Activated CD4-positive, alpha-beta T cell treated with anti-CD3 and anti-CD28 coated beads, Interleukin-2, amount 10 ng/mL, durations not matched to agents 24 days and 14 days (primary cell): ENCODE data around the gene PACRG. TPM values are rescaled to one million over a fixed set of nuclear protein-coding genes. Genes with fewer than 3 reads are reported as not detected.

ENCODE experiments used
- DNase-seq: peaks from one replicate; pipeline ENCODE4 v3.0.0; 2022
- H3K27ac Mint-ChIP-seq: one replicate; pipeline ENCODE4 v1.8.0; 2022; ENCODE audit warnings: mild to moderate bottlenecking, mixed read lengths
- H3K27me3 Mint-ChIP-seq: one replicate; pipeline ENCODE4 v1.8.0; 2022; ENCODE audit warnings: mixed read lengths
- H3K36me3 Mint-ChIP-seq: one replicate; pipeline ENCODE4 v1.8.0; 2022; ENCODE audit warnings: low read depth, mild to moderate bottlenecking, mixed read lengths
- H3K4me1 Mint-ChIP-seq: one replicate; pipeline ENCODE4 v1.8.0; 2021; ENCODE audit warnings: mixed read lengths
- H3K4me3 Mint-ChIP-seq: one replicate; pipeline ENCODE4 v1.8.0; 2022; ENCODE audit warnings: mild to moderate bottlenecking, moderate library complexity, mixed read lengths
- H3K9me3 Mint-ChIP-seq: one replicate; pipeline ENCODE4 v1.8.0; 2021; ENCODE audit warnings: mixed read lengths
- intact Hi-C: fragments of 100-400 bp; cut with micrococcal nuclease; formaldehyde crosslinking; loops from one replicate; pipeline ENCODE4 v1.15.1; 2023
- total RNA-seq: library from RNA; stranded (reverse); gene quantifications from 2 replicates; pipeline ENCODE4 v1.2.3, GENCODE V29; 2022

The PACRG gene
- total RNA-seq, 1 donor from 2014 or later: not detected

- Mint-ChIP-seq H3K36me3 (no peaks in the 10 kb centered on the region), H3K27ac (no peak overlapping the region), H3K4me3 (no peak overlapping the region), H3K9me3 (no peaks in the 10 kb centered on the region), H3K27me3 (no peaks in the 10 kb centered on the region), H3K4me1 (no peaks in the 10 kb centered on the region)
- intact Hi-C loops: no loop called here
- no peak for DNase-seq
Observed at GRCh38 chr6:163282672-163283071, 554.9 kb downstream of the PACRG start.

- intact Hi-C loops: no loop called here
- no peak overlapping the region for H3K4me3 Mint-ChIP-seq
- H3K9me3 Mint-ChIP-seq: no peaks in the 10 kb centered on the region
- no peak for DNase-seq
- no peaks in the 10 kb centered on the region for H3K4me1 Mint-ChIP-seq
- no peaks in the 10 kb centered on the region for H3K36me3 Mint-ChIP-seq
- H3K27me3 Mint-ChIP-seq: no peaks in the 10 kb centered on the region
- H3K27ac Mint-ChIP-seq: no peak overlapping the region
Observed at GRCh38 chr6:163284151-163284550, 556.4 kb downstream of the PACRG start.

- Mint-ChIP-seq H3K9me3 (no peaks in the 10 kb centered on the region), H3K4me1 (no peaks in the 10 kb centered on the region), H3K4me3 (no peak overlapping the region), H3K27ac (no peak overlapping the region), H3K27me3 (no peaks in the 10 kb centered on the region), H3K36me3 (no peaks in the 10 kb centered on the region)
- intact Hi-C loops: no loop called here
- DNase-seq: peak; percentile 44
Observed at GRCh38 chr6:163285691-163286090, 557.9 kb downstream of the PACRG start.

DNA sequence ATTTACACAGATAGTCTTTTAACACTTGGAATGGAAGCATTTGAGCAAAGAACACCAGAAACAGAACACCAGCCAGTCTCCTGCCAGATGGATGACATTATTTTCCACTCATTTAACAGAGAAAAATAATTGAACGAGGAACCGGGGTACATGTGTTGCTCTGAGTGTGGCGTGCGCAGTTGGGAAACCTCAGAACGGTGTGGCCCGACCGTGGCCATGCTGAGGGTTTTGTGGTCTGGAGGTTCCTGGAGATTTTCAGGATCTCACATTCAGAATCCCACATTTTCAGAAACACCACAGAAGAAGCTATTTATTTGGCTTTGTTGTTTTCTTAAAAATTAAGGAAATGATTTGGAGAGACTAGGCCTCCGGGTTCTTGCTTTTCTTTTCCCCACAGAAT, 559.9 kb downstream of the PACRG start:
- Mint-ChIP-seq H3K36me3 (no peaks in the 10 kb centered on the region), H3K27me3 (no peaks in the 10 kb centered on the region), H3K4me3 (no peak overlapping the region), H3K9me3 (no peaks in the 10 kb centered on the region), H3K4me1 (no peaks in the 10 kb centered on the region), H3K27ac (no peak overlapping the region)
- intact Hi-C loops: no loop called here
- no peak for DNase-seq

DNA sequence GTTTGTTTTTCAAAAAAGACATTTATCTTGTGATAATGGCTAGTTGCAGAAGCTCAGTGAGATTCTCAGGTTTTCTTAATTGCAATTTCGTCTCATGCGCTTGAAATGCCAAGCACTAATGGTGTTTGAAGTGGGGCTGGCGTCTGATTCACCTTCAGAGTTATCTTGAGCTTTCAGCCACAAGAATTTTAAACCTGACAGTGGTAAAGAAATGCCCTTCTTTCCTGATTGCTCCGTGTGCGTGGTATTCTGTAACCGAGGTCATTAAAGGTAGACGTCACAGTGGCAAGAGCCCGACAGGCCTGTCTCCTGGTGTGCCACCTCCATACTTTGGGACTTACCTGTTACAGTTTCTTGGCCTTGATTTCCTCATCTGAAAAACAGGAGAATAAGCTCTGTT, 560.3 kb downstream of the PACRG start:
- H3K36me3 Mint-ChIP-seq: no peaks in the 10 kb centered on the region
- no peak overlapping the region for H3K27ac Mint-ChIP-seq
- no peaks in the 10 kb centered on the region for H3K27me3 Mint-ChIP-seq
- intact Hi-C loops: no loop called here
- H3K9me3 Mint-ChIP-seq: no peaks in the 10 kb centered on the region
- no peaks in the 10 kb centered on the region for H3K4me1 Mint-ChIP-seq
- no peak overlapping the region for H3K4me3 Mint-ChIP-seq
- no peak for DNase-seq

DNA sequence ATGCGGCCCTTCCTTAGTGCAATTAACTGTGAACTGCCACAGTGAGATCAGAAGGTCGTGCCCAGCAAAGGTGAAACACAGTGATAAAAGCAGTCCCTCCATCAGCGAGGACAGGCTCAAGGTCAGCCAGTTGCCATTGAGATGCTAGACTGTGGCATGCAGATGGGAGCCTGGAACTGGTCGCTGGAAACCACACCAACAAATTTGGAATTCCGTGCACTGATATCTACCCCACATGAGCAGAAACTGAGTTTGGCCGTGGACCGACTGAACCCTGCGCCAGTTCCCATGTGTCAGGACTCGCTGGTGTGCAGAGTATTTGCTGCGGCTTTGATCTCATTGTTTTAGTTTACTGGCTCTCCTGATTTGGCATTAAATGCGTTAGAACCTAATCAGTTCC, 561.1 kb downstream of the PACRG start:
- no peaks in the 10 kb centered on the region for H3K27me3 Mint-ChIP-seq
- H3K4me1 Mint-ChIP-seq: no peaks in the 10 kb centered on the region
- intact Hi-C loops: no loop called here
- H3K4me3 Mint-ChIP-seq: no peak overlapping the region
- H3K27ac Mint-ChIP-seq: no peak overlapping the region
- no peaks in the 10 kb centered on the region for H3K9me3 Mint-ChIP-seq
- no peaks in the 10 kb centered on the region for H3K36me3 Mint-ChIP-seq
- no peak for DNase-seq

DNA sequence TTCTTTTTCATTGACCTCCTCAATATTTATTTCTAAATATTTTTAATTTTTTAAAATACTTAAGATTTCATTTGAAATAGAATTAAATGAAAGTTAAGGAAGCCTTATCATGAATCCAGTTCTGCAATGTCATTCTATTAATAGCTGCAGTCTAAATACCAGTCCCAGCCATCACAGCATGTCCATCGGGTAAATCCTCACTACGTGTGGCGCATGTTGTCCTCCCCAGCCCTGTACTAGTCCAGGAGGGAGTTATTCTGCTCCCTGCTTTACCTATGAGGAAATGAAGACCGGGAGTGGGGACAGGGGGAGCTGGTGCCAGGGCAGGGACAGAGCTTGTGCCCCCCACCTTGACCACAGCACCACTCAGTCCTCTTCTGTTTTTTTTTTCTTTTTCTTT, 561.7 kb downstream of the PACRG start:
- Mint-ChIP-seq H3K4me3 (no peak overlapping the region), H3K27me3 (no peaks in the 10 kb centered on the region), H3K36me3 (no peaks in the 10 kb centered on the region), H3K9me3 (no peaks in the 10 kb centered on the region), H3K27ac (no peak overlapping the region), H3K4me1 (no peaks in the 10 kb centered on the region)
- DNase-seq: no peak
- intact Hi-C loops: no loop called here

GRCh38 chr6:163290545-163291274, 562.9 kb downstream of the PACRG start:
- intact Hi-C loops: no loop called here
- H3K27me3 Mint-ChIP-seq: no peaks in the 10 kb centered on the region
- H3K36me3 Mint-ChIP-seq: no peaks in the 10 kb centered on the region
- H3K4me1 Mint-ChIP-seq: no peaks in the 10 kb centered on the region
- peak; percentile 21 for DNase-seq
- no peak overlapping the region for H3K27ac Mint-ChIP-seq
- no peaks in the 10 kb centered on the region for H3K9me3 Mint-ChIP-seq
- H3K4me3 Mint-ChIP-seq: no peak overlapping the region

- H3K4me1 Mint-ChIP-seq: no peaks in the 10 kb centered on the region
- intact Hi-C loops: no loop called here
- H3K4me3 Mint-ChIP-seq: no peak overlapping the region
- H3K9me3 Mint-ChIP-seq: no peaks in the 10 kb centered on the region
- no peaks in the 10 kb centered on the region for H3K36me3 Mint-ChIP-seq
- no peak for DNase-seq
- no peaks in the 10 kb centered on the region for H3K27me3 Mint-ChIP-seq
- H3K27ac Mint-ChIP-seq: no peak overlapping the region
Observed at GRCh38 chr6:163291622-163292021, 563.8 kb downstream of the PACRG start.

GRCh38 chr6:163293286-163293685, 565.5 kb downstream of the PACRG start:
- Mint-ChIP-seq H3K36me3 (no peaks in the 10 kb centered on the region), H3K4me3 (no peak overlapping the region), H3K9me3 (no peaks in the 10 kb centered on the region), H3K4me1 (no peaks in the 10 kb centered on the region), H3K27ac (no peak overlapping the region), H3K27me3 (no peaks in the 10 kb centered on the region)
- DNase-seq: no peak
- intact Hi-C loops: no loop called here

- H3K4me3 Mint-ChIP-seq: no peak overlapping the region
- no peaks in the 10 kb centered on the region for H3K4me1 Mint-ChIP-seq
Observed at GRCh38 chr6:163294734-163295133, 567.0 kb downstream of the PACRG start.

GRCh38 chr6:163296835-163297519, 569.2 kb downstream of the PACRG start:
- intact Hi-C loops: no loop called here

More at GRCh38 chr6:163294734-163295133, 567.0 kb downstream of the PACRG start:
- Mint-ChIP-seq H3K36me3 (no peaks in the 10 kb centered on the region), H3K27ac (no peak overlapping the region), H3K9me3 (no peaks in the 10 kb centered on the region), H3K27me3 (no peaks in the 10 kb centered on the region)
- intact Hi-C loops: no loop called here
- no peak for DNase-seq

DNA sequence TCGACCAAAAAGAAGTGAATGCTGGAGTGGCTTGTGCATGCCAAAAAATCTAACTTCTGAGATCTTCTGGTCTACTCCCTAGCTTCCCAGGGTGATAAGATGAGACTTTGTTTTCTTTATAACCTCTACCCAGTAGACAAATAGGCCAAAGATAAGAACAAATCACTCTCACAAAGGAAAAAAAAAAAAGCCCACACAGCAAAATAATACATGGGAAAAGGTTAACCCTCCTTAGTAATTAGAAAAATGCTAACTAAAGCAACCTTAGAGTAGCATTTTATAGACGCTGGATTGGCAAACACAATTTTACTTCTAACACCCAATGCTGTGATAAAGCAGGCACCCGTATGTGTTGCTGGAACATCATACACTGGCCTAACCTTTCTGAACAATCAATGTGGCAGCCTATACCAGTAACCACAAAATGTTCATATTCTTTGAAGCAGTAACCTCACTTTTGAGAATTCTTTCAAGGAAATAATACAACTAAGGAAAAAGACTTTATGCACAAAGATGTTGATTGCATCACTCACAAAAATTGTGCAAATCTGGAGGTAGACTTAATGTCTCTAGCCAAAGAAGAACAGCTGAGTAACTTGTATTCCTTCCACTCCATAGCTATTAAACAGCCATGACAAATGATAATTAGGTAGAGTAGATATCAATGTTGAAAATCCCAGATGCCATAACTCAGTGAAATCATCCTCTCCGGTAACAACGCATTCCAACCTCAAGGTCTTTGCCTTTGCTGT, 570.5 kb downstream of the PACRG start:
- intact Hi-C loops: no loop called here
- Mint-ChIP-seq H3K4me3 (no peak overlapping the region), H3K27ac (no peak overlapping the region), H3K36me3 (no peaks in the 10 kb centered on the region), H3K9me3 (no peaks in the 10 kb centered on the region), H3K4me1 (no peaks in the 10 kb centered on the region), H3K27me3 (no peaks in the 10 kb centered on the region)
- no peak for DNase-seq

More at GRCh38 chr6:163296835-163297519, 569.2 kb downstream of the PACRG start:
- no peak overlapping the region for H3K27ac Mint-ChIP-seq
- no peak overlapping the region for H3K4me3 Mint-ChIP-seq
- no peaks in the 10 kb centered on the region for H3K9me3 Mint-ChIP-seq
- DNase-seq: no peak
- H3K4me1 Mint-ChIP-seq: no peaks in the 10 kb centered on the region
- no peaks in the 10 kb centered on the region for H3K27me3 Mint-ChIP-seq
- H3K36me3 Mint-ChIP-seq: no peaks in the 10 kb centered on the region

DNA sequence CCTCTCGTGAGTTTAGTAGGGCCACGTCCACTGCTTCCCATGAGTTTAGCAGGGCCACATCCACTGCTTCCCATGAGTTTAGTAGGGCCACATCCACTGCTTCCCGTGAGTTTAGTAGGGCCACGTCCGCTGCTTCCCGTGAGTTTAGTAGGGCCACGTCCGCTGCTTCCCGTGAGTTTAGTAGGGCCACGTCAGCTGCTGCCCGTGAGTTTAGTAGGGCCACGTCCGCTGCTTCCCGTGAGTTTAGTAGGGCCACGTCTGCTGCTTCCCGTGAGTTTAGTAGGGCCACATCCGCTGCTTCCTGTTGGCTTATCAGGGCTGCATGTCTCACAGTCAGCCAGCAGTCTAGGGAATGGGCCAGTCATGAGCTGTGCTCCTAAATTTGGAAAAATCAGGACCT, 573.1 kb downstream of the PACRG start:
- DNase-seq: no peak
- Mint-ChIP-seq H3K27ac (no peak overlapping the region), H3K9me3 (no peaks in the 10 kb centered on the region), H3K4me1 (no peaks in the 10 kb centered on the region), H3K36me3 (no peaks in the 10 kb centered on the region), H3K27me3 (no peaks in the 10 kb centered on the region), H3K4me3 (no peak overlapping the region)
- intact Hi-C loops: no loop called here
